Dedifferentiated amniotic fluid mesenchymal stem cell (primary cell): ENCODE data around the gene PRODH.
"Not testable (repeated sequence)": the region's sequence is repeated elsewhere in the genome, so short reads cannot be mapped to it uniquely, and the experiment has no call there.

Experiments
- DNase-seq: peaks from one replicate; pipeline ENCODE4 v3.0.0-alpha.2; 2016; ENCODE audit errors: extremely low spot score

PRODH gene

GRCh38 chr22:18935889-18936529 is at the start of gene PRODH:
Gene PRODH, minus strand, starts transcription at chr22:18936293. Its CDS starts 6 bp downstream, at chr22:18936287.
- DNase-seq: no peak

DNA sequence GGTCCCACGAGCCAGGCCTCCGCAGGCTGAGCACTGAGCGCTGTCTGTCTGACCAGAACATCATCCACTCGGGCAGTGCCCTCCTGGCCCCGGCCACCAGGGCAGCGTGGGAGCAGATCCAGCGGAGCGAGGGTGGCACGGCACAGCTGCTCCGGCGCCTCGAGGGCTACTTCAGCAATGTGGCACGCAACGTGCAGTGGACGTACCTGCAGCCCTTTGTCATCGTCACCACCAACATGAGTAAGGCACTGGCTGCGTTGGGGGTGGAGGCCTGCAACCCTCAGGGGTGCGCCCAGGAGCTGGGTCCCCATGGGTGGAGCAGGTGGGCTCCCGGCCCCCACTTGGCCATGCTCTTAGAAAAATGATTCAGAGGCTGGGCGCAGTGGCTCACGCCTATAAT is 49.7 kb upstream of the PRODH start:
- no peak for DNase-seq

- no peak for DNase-seq
Observed at GRCh38 chr22:18984564-18984963, 48.5 kb upstream of the PRODH start.

DNA sequence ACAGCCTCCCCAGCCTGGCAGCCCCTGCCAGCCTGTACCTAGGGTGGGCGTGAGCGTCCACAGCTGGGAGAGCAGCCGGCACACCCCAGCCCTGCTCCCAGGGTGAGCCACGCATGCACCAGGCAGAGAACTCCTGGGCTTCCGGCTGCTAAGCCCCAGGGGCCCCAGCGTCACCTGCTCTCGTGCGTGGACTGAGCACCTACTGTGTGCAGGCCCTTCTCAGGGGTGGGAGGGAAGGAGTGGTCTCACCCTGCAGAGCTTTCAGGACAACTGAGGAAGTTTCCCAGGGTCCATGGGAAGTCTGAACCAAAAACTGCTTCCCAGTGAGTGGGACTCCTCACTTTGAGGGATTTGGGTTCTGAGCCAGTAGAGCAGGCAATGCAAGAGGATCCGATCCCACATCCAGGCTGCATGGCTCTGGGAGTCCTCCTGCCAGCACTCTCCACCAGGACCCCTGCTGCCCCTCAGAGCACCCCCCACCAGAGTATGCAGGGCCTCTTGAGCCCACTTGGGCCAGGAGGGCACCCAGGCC is 47.1 kb upstream of the PRODH start:
- DNase-seq: no peak

- DNase-seq: no peak
Observed at GRCh38 chr22:18980829-18981228, 44.7 kb upstream of the PRODH start.

- DNase-seq: no peak
Observed at GRCh38 chr22:18979957-18980356, 43.9 kb upstream of the PRODH start.

DNA sequence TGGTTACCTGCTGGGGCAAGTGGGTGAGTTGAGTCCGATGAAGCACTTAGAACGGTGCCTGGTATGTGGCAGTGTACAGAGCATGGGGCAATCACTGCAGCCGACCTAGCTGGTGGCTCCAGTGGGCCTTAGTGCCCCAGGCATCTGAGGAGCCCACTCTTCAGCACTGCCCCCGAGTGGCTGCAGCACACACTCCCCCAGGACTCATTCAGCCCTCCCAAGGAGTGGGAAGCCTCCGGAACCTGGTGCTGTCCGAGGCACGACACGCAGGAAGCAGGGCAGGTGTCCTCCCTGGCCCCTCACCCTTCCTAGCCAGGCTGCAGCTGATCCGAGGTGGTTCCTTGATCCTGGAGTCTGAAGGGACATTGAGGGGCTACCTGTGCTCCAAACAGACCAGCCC is 42.4 kb upstream of the PRODH start:
- no peak for DNase-seq

DNA sequence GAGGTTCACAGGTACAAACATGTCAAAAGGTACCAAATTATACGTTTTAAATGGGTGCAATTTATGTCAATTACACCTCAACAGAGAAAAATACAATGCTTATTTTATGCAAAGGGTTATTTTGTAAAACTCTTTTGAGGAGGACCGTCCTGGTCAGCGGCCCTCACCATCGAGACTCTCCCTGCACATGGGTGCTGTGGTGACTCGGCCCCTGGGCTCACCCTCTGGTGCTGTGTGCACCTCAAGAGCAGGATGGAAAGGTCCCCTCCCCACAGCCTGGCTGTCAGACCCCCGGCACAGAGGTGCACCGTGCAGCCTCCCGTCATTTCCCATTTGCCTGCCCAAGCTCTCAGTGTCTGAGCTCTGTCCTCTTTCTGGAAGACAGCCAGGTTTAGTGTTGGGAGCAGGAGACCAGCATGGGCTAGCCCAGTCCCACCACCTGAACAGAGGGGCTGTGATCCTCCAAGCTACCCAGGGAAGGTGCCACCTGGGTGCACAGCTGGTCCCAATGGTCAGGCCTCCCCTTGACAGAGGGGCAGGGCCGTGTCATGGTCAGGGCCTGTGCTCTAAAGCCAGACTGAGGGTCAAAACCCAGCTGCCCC is 41.8 kb upstream of the PRODH start:
- no peak for DNase-seq

- no peak for DNase-seq
Observed at GRCh38 chr22:18976197-18976751, 40.2 kb upstream of the PRODH start.

- DNase-seq: no peak
Observed at GRCh38 chr22:18975434-18976196, 39.5 kb upstream of the PRODH start.

- no peak for DNase-seq
Observed at GRCh38 chr22:18974477-18975180, 38.5 kb upstream of the PRODH start.

DNA sequence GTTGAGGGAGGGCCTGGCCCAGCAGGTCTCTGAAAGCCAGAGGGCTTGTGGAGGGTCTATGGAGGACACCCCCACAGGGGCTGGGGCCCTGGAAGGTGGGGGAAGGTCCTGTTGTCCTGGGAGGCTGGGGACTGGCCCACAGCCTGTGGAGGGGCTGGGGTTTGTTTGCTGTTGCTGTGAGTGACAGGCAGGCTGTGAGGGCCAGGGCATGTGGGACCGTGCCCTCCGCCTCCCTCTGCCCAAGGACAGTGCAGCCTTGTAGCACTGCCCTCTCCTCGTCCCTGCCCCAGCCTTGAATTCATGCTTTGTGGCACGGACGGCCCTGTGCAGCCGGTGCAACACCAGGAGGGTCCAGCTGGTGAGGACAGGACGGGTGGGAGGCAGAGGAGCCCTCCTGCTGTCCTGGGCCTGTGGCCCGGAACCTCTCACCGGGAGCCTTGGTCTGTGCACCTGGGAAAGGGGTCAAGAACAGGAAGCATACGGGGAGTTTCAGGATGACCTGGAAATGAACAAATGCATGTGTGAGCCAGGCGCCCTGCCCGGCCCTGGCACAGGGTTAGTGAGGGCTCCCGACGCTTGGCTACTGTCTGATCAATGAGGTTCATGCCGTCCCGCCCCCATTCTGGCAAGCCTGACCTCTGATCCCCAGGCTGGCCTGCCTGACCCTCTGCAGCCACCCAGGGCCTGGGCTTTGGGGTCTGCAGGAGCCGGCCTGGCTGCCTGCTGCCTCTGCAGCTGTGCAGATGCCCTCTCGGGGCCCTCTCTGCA is 37.4 kb upstream of the PRODH start:
- DNase-seq: no peak

- DNase-seq: not testable (repeated sequence)
Observed at GRCh38 chr22:18972591-18972990, 36.5 kb upstream of the PRODH start.

GRCh38 chr22:18972029-18972428 is 35.9 kb upstream of the PRODH start:
- not testable (repeated sequence) for DNase-seq

DNA sequence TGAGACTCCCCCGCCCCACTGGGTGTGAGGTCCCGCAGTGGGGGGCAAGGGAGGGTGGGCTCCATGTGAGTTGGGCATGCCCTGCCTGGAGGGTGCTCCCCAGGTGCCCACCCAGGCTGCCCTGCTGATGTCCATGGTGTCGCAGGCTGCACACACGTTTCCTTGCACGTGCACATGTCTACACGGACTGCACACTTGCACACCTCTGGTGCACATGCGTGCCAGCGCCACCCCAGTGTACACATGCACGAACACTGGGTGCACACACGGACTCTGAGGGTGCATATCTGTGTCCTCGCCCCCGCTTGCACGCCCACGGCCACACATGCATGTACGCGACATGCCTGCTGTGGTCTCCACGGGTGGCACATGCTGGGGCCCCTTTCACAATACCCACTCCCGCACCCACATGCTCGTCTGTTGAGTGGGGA is 35.2 kb upstream of the PRODH start:
- DNase-seq: no peak

DNA sequence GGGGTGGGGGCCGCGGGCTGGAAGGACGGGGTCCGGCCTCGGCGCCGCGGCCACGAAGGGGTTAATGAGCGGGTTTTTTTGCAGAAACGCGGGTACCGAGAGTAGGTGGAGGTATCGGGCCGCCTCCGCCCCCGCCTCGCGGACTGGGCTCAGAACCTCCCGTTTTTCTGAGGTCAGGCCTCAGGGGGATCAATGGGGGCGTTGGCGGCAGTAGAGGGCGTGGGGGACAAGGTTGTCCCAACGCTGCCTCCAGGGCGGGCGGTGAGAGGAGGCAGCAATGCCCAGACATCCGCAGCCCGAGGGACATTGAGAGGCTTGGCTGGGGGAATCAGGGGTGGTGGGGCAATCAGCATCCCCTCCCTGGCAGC is 34.8 kb upstream of the PRODH start:
- no peak for DNase-seq

DNA sequence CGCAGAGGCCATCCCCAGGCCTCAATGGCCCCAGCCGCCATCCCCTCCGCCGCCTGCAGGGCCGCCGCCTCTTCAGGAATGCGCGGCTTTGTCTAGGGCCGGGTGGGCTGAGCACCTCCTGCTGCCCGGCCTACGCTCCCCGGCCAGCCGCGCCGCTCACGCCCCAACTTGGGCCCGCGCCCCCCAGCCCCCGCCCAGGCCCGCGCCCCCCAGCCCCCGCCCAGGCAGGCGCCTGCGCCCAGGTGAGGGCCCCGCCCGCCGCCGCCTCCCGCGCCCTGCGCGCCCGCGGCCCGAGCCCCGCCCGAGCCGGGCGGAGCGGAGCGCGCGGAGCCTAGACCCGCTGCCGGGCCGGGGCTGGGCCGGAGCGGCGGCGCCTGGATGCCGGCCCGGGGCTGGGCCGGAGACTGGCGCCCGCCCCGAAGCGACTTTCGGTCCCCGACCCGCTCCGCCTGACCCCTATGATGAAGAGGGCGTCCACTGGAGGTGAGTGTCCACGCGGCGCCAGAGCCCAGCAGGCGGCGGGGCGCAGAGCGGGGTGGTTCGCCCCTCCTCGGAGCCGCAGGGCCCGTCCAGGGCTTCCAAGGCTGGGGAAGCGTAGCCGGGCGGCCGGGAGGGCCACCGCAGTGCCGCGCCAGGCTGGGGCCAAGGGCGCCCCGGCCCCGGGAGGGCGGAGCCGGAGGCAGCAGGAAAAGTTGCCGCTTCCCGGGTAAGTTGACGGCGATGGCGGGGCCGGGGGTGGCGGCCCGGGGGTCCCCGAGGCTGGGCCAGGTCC is 34.3 kb upstream of the PRODH start:
- DNase-seq: no peak

- DNase-seq: not testable (repeated sequence)
Observed at GRCh38 chr22:18969158-18969942, 33.3 kb upstream of the PRODH start.

GRCh38 chr22:18968011-18968749 is 32.1 kb upstream of the PRODH start:
- DNase-seq: no peak
